ENCODE results near the gene HDAC7. TPM values are rescaled to one million over a fixed set of nuclear protein-coding genes. Genes with fewer than 3 reads are reported as not detected.
A peak's percentile ranks its signal among the peaks of the same experiment; 100 is the strongest.

HDAC7 gene
- total RNA-seq, 1 donor from 2014 or later = 76.0 TPM

DNA sequence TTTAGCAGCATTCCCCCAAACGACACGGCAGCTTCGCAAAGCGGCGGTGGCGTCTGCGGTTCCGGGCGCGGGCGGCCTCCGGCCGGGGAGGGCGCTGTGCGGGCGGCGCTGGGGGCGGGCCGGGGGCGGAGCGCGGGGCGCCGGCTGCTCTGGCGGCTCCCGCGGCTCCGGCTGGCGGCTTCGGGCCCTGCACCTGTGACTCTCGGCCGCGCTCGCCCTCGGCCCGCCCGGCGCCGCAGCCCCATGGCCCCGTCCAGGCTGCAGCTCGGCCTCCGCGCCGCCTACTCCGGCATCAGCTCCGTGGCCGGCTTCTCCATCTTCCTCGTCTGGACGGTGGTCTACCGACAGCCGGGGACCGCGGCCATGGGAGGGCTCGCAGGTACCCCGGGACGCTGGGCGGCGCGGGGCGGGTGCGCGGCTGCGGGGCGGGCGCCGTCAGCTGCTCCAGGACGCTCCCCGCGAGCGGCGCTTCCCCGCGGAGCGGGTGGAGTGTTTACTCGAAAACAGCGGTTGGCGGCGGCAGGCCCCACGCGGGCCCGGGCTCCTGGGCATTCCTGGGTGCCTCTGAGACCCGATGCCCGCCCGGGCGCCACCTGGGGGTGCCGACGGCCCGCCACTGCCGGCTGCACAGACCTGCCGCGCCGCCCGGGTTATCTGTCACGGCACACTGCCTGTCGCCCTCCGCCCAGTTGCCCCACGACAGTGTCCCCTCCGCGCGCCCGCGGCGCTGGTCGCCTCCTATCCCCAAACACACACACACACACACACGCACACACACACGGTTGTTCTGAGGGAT, 46.4 kb downstream of the HDAC7 start, which contains the start of gene SLC48A1:
Gene SLC48A1, plus strand, starts transcription at position 177 of the 796 bp plus-strand sequence. Its CDS starts 67 bp downstream, at position 244.
- Mint-ChIP-seq H3K4me1 (peaks cover 42% of the 10 kb centered on the region), H3K27me3 (ENCODE audit: low read depth) (peaks cover 15% of the 10 kb centered on the region), H3K4me3 (peak within 1 kb of the TSS; percentile 93), H3K27ac (ENCODE audit: unreplicated experiment) (peak within 1 kb of the TSS; percentile 88), H3K9me3 (no peaks in the 10 kb centered on the region), H3K36me3 (ENCODE audit: low read depth) (no peaks in the 10 kb centered on the region)
- DNase-seq (ENCODE audit: low read depth, low spot score) = peak; percentile 70
- TF ChIP-seq, protein P1, sequence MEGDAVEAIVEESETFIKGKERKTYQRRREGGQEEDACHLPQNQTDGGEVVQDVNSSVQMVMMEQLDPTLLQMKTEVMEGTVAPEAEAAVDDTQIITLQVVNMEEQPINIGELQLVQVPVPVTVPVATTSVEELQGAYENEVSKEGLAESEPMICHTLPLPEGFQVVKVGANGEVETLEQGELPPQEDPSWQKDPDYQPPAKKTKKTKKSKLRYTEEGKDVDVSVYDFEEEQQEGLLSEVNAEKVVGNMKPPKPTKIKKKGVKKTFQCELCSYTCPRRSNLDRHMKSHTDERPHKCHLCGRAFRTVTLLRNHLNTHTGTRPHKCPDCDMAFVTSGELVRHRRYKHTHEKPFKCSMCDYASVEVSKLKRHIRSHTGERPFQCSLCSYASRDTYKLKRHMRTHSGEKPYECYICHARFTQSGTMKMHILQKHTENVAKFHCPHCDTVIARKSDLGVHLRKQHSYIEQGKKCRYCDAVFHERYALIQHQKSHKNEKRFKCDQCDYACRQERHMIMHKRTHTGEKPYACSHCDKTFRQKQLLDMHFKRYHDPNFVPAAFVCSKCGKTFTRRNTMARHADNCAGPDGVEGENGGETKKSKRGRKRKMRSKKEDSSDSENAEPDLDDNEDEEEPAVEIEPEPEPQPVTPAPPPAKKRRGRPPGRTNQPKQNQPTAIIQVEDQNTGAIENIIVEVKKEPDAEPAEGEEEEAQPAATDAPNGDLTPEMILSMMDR (conservative IDR thresholded peaks at IDR 0.05) = peak; percentile 45

DNA sequence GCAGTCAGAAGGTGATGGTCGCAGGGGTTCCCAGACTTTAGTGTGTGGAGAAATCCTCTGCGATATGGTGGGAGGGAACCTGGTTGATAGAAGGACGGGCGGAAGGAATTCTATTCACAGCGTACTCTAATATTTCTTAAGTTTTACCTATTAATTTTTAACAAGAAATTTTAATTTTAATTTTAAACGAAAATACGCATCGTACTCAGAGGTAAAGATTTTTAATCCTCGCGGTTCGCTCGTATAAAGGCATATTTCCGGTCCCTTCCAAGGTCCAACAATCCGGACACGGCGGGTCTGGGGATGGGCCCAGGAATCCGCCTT, 47.0 kb downstream of the HDAC7 start:
- no peak overlapping the region for H3K4me3 Mint-ChIP-seq
- H3K4me1 Mint-ChIP-seq = peaks cover 37% of the 10 kb centered on the region
- TF ChIP-seq, protein P1 (conservative IDR thresholded peaks at IDR 0.05) = no peak
- H3K27me3 Mint-ChIP-seq (ENCODE audit: low read depth) = peaks cover 13% of the 10 kb centered on the region
- no peaks in the 10 kb centered on the region for H3K36me3 Mint-ChIP-seq (ENCODE audit: low read depth)
- DNase-seq (ENCODE audit: low read depth, low spot score) = no peak
- H3K9me3 Mint-ChIP-seq = no peaks in the 10 kb centered on the region
- no peak overlapping the region for H3K27ac Mint-ChIP-seq (ENCODE audit: unreplicated experiment)

DNA sequence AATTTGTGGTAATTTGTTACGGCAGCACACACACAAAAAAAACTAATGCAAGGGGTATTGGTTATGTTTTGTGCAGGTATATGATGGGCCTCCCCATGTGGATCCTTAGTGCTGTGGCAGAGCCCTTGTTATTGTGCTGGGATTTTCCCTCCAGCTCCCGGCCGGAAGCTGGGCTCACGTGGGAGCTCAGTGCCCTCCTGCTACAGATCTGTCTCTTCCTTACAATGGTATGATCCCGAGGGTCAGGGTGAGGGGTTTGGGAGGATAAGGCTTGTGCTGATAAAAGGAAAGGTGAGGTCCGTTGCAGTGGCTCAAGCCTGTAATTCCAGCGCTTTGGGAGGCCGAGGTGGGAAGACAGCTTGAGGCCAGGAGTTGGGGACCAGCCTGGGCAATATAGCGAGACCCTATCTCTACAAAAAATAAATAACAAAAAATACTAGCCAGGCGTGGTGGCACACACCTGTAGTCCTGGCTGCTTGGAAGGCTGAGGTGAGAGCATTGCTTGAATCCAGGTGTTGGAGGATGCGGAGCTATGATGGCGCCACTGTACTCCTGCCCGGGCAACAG, 47.5 kb downstream of the HDAC7 start:
- Mint-ChIP-seq H3K27me3 (ENCODE audit: low read depth) (peaks cover 16% of the 10 kb centered on the region), H3K27ac (ENCODE audit: unreplicated experiment) (no peak overlapping the region), H3K36me3 (ENCODE audit: low read depth) (no peaks in the 10 kb centered on the region), H3K9me3 (no peaks in the 10 kb centered on the region), H3K4me3 (no peak overlapping the region), H3K4me1 (peaks cover 33% of the 10 kb centered on the region)
- TF ChIP-seq, protein P1 (conservative IDR thresholded peaks at IDR 0.05) = no peak
- no peak for DNase-seq (ENCODE audit: low read depth, low spot score)

- H3K27me3 Mint-ChIP-seq (ENCODE audit: low read depth) = peaks cover 16% of the 10 kb centered on the region
These were observed 48.4 kb downstream of the HDAC7 start for GRCh38 chr12:47771304-47771703.

DNA sequence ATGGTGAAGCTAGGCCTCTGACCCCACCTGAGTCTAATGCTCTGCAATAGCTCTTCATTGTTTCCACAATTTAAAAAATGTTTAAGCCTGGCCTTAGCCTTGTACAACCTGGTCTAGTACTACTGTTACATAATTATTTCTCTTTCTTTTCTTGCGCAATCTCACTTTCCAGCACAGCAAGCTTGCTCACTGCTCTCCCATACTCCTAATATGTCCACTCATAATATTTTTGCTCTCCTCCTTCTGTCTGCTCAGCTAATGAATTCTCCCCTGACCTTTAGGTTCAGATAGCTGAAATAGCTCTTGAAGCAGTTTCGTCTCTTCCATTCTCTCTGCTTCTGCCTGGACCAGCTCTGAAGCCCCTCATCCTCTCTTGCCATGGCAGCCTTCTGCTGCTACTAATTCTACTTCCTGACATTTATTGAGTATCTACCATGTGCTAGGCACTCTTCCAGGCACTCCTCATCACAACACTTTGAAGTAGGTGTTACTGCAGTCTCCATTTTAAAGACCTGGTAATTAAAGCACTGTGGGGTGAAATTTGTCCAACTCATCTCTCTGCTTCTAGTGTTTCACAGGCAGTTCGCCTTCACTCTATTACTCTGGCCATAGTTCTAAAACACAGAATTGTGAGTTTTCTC, 49.5 kb downstream of the HDAC7 start:
- Mint-ChIP-seq H3K27ac (ENCODE audit: unreplicated experiment) (no peak overlapping the region), H3K4me1 (peaks cover 23% of the 10 kb centered on the region), H3K36me3 (ENCODE audit: low read depth) (no peaks in the 10 kb centered on the region), H3K9me3 (no peaks in the 10 kb centered on the region), H3K4me3 (no peak overlapping the region), H3K27me3 (ENCODE audit: low read depth) (peaks cover 13% of the 10 kb centered on the region)
- DNase-seq (ENCODE audit: low read depth, low spot score) = no peak
- TF ChIP-seq, protein P1 (conservative IDR thresholded peaks at IDR 0.05) = no peak

More at GRCh38 chr12:47771304-47771703, 48.4 kb downstream of the HDAC7 start:
- H3K4me1 Mint-ChIP-seq = peaks cover 27% of the 10 kb centered on the region
- H3K9me3 Mint-ChIP-seq = no peaks in the 10 kb centered on the region
- H3K4me3 Mint-ChIP-seq = no peak overlapping the region
- TF ChIP-seq, protein P1 (conservative IDR thresholded peaks at IDR 0.05) = no peak
- H3K36me3 Mint-ChIP-seq (ENCODE audit: low read depth) = no peaks in the 10 kb centered on the region
- H3K27ac Mint-ChIP-seq (ENCODE audit: unreplicated experiment) = no peak overlapping the region
- DNase-seq (ENCODE audit: low read depth, low spot score) = no peak
